Measurements from ENCODE around the gene GOLGA5. TPM values are rescaled to one million over a fixed set of nuclear protein-coding genes. Genes with fewer than 3 reads are reported as not detected.

GOLGA5 gene
- total and polyA plus RNA-seq, 2 of the 13 experiments (the other 11 are each of a cell fraction or from before 2014, with no cell fraction given), result 31.0 to 40.0 TPM

DNA sequence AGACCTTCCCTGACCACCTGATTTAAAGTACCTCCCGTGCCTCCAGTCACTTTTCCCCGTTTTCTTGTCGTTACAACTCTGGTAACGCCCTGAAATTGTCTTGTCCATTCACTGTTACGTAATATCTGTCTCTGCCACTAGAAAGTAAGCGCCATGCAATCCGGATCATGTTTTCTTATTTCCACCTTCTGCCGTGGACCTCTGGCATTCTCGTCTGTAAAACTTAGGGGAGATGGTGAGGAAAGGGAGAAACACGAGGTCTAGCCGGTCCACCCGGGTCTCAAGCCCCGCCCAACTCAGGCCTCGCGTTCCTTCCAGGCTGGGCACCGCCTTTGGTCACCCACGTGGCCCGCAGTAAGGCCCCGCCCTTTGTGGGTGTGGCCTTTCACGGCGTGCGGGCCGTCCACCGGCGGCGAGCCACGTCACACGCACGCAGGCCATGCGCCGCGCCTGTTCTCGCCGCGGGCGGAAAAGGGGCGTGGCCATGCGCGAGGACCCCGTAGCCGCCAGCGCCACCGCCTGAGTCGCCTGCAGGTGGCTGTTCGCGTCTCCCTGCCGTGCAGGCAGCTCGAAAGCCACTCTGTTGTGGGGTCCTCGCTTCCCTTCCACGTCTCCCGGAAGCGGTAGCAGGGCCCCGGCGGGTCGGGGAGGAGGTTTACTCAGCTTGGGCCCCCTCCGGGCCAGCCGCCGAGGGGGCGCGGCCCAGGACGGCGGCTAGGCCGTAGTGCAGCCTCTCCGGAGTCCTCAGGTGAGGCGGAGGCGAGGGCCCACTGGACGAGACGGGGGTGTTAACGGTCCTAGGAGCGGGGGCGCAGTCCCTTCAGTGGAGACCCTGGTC, at the start of gene GOLGA5 (continued):
- TF ChIP-seq TAF1 (CRISPR knock-in tag; IDR thresholded peaks at IDR 0.05), result peak; percentile 88
- TF ChIP-seq ZNF772 (CRISPR knock-in tag; IDR thresholded peaks at IDR 0.05), result 0 out of 2 replicates have a peak, but pooled peaks have one; percentile 44
- TF ChIP-seq ZNF333 (CRISPR knock-in tag; IDR thresholded peaks at IDR 0.05; ENCODE audit: borderline replicate concordance), result 0 out of 2 replicates have a peak, but pooled peaks have one; percentile 30
- no peak for TF ChIP-seq MAFF (IDR thresholded peaks at IDR 0.05; ENCODE audit: low read depth, low read length)
- TF ChIP-seq EP300 (IDR thresholded peaks at IDR 0.05; ENCODE audit: low read depth in 2 of 2, low read length in 2 of 2), result 0 out of 4 replicates have a peak, but pooled peaks have one; percentile 16 to 25
- TF ChIP-seq EP300 (CRISPR knock-in tag; IDR thresholded peaks at IDR 0.05; ENCODE audit: borderline replicate concordance), result peak; percentile 22; the same call in 1 of the 2 replicates
- no peak for TF ChIP-seq ZNF773 (CRISPR knock-in tag; IDR thresholded peaks at IDR 0.05; ENCODE audit: borderline replicate concordance)
- TF ChIP-seq TSC22D2 (CRISPR knock-in tag; IDR thresholded peaks at IDR 0.05; ENCODE audit: borderline replicate concordance), result no peak; the same call in 1 of the 2 replicates
- no peak for TF ChIP-seq STAG1 (CRISPR knock-in tag; IDR thresholded peaks at IDR 0.05)
- TF ChIP-seq, protein P1, sequence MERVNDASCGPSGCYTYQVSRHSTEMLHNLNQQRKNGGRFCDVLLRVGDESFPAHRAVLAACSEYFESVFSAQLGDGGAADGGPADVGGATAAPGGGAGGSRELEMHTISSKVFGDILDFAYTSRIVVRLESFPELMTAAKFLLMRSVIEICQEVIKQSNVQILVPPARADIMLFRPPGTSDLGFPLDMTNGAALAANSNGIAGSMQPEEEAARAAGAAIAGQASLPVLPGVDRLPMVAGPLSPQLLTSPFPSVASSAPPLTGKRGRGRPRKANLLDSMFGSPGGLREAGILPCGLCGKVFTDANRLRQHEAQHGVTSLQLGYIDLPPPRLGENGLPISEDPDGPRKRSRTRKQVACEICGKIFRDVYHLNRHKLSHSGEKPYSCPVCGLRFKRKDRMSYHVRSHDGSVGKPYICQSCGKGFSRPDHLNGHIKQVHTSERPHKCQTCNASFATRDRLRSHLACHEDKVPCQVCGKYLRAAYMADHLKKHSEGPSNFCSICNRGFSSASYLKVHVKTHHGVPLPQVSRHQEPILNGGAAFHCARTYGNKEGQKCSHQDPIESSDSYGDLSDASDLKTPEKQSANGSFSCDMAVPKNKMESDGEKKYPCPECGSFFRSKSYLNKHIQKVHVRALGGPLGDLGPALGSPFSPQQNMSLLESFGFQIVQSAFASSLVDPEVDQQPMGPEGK (CRISPR knock-in tag; IDR thresholded peaks at IDR 0.05), result peak; percentile 98
- peak; percentile 71; the same call in 1 of the 2 replicates for TF ChIP-seq IRF2 (CRISPR knock-in tag; IDR thresholded peaks at IDR 0.05)
- TF ChIP-seq AGO1 (IDR thresholded peaks at IDR 0.05; ENCODE audit: low read depth, low read length, poor library complexity, severe bottlenecking), result no peak
- TF ChIP-seq, protein P2, sequence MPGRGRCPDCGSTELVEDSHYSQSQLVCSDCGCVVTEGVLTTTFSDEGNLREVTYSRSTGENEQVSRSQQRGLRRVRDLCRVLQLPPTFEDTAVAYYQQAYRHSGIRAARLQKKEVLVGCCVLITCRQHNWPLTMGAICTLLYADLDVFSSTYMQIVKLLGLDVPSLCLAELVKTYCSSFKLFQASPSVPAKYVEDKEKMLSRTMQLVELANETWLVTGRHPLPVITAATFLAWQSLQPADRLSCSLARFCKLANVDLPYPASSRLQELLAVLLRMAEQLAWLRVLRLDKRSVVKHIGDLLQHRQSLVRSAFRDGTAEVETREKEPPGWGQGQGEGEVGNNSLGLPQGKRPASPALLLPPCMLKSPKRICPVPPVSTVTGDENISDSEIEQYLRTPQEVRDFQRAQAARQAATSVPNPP (CRISPR knock-in tag; IDR thresholded peaks at IDR 0.05), result no peak
- no peak for TF ChIP-seq ZEB1 (IDR thresholded peaks at IDR 0.05; ENCODE audit: insufficient replicate concordance, low read depth)
- TF ChIP-seq SSRP1 (CRISPR knock-in tag; IDR thresholded peaks at IDR 0.05), result 0 out of 2 replicates have a peak, but pooled peaks have one; percentile 59
- TF ChIP-seq POLR2A (IDR thresholded peaks at IDR 0.05; ENCODE audit: insufficient read depth in 1 of 2, low read depth in 2 of 2, low read length in 2 of 2), result peak; percentile 73 to 76
- TF ChIP-seq, protein P3, sequence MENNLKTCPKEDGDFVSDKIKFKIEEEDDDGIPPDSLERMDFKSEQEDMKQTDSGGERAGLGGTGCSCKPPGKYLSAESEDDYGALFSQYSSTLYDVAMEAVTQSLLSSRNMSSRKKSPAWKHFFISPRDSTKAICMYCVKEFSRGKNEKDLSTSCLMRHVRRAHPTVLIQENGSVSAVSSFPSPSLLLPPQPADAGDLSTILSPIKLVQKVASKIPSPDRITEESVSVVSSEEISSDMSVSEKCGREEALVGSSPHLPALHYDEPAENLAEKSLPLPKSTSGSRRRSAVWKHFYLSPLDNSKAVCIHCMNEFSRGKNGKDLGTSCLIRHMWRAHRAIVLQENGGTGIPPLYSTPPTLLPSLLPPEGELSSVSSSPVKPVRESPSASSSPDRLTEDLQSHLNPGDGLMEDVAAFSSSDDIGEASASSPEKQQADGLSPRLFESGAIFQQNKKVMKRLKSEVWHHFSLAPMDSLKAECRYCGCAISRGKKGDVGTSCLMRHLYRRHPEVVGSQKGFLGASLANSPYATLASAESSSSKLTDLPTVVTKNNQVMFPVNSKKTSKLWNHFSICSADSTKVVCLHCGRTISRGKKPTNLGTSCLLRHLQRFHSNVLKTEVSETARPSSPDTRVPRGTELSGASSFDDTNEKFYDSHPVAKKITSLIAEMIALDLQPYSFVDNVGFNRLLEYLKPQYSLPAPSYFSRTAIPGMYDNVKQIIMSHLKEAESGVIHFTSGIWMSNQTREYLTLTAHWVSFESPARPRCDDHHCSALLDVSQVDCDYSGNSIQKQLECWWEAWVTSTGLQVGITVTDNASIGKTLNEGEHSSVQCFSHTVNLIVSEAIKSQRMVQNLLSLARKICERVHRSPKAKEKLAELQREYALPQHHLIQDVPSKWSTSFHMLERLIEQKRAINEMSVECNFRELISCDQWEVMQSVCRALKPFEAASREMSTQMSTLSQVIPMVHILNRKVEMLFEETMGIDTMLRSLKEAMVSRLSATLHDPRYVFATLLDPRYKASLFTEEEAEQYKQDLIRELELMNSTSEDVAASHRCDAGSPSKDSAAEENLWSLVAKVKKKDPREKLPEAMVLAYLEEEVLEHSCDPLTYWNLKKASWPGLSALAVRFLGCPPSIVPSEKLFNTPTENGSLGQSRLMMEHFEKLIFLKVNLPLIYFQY (CRISPR knock-in tag; IDR thresholded peaks at IDR 0.05; ENCODE audit: borderline replicate concordance), result peak; percentile 92
- 0 out of 2 replicates have a peak, but pooled peaks have one; percentile 54 for TF ChIP-seq SMAD1 (CRISPR knock-in tag; IDR thresholded peaks at IDR 0.05; ENCODE audit: borderline replicate concordance, low read depth)
- TF ChIP-seq, protein P4, sequence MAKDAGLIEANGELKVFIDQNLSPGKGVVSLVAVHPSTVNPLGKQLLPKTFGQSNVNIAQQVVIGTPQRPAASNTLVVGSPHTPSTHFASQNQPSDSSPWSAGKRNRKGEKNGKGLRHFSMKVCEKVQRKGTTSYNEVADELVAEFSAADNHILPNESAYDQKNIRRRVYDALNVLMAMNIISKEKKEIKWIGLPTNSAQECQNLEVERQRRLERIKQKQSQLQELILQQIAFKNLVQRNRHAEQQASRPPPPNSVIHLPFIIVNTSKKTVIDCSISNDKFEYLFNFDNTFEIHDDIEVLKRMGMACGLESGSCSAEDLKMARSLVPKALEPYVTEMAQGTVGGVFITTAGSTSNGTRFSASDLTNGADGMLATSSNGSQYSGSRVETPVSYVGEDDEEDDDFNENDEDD (CRISPR knock-in tag; IDR thresholded peaks at IDR 0.05; ENCODE audit: borderline replicate concordance), result peak; percentile 89
- TF ChIP-seq ZNF382 (CRISPR knock-in tag; IDR thresholded peaks at IDR 0.05; ENCODE audit: borderline replicate concordance), result no peak
- TF ChIP-seq SP140L (CRISPR knock-in tag; IDR thresholded peaks at IDR 0.05; ENCODE audit: borderline replicate concordance), result no peak

Measured in HepG2 (cell line).